Measurements from ENCODE around the gene ZFYVE28.

ZFYVE28 gene

DNA sequence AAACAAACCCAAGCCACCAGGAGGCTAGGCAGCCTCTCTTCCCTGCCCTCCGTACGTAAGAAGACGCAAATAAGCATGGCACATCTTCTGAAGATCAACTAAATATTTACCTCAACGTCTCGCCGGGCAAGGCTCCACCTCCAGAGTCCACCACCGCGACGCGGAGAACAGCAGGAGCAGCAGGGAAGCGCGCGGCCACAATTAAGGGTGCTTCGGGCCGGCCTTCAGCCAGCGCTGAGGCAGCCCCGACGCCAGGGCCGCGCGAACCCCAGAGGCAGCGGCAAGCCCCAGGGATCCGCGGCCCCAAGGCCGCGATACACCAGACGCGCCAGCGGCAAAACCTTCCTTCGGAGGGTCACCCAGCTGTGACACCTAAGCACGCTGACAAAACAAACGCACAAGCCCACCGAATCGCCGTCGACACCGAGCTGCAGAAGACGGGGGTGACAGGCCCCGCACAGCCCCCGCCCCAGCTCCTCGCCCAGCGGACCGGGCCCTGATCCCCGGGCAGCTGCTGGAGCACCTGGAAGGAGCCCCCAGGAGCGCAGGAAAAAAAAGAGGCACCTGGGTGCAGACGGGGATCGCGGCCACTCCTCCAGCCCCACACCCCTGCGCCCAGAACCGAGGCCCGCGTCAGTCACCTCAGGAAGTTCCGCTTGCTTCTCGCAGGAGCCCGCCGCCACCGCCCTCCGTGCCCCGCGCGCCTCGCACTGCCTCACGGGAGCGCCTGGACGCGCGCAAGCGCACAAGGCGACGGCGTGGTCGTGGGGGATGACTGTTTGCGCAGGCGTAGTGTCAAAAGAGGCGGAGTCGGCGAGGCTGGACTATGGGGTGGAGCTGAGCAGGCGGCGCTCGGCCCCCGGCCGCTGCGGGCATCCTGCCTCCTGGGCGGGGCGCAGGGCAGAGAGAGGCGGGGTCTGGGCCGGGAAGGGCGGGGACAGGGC, 176.8 kb downstream of the ZFYVE28 start, which contains the start of the genes HAUS3 and POLN:
Gene HAUS3 (minus strand): TSS at position 712 of the 944 bp plus-strand sequence. CDS start 1,175 bp downstream, outside the sequence.
Gene POLN (minus strand): TSS at position 712 of the 944 bp plus-strand sequence. CDS start 12,890 bp downstream, outside the sequence.
- TF ChIP-seq SIN3A (IDR thresholded peaks at IDR 0.05; ENCODE audit: borderline replicate concordance, insufficient read depth, low read length) (no peak; the same call in 1 of the 2 replicates), TAF1 (IDR thresholded peaks at IDR 0.05; ENCODE audit: borderline replicate concordance, insufficient read depth, low read length) (peak; percentile 67; the same call in 1 of the 2 replicates), POLR2AphosphoS5 (IDR thresholded peaks at IDR 0.05; ENCODE audit: low read depth, low read length) (peak; percentile 95)

DNA sequence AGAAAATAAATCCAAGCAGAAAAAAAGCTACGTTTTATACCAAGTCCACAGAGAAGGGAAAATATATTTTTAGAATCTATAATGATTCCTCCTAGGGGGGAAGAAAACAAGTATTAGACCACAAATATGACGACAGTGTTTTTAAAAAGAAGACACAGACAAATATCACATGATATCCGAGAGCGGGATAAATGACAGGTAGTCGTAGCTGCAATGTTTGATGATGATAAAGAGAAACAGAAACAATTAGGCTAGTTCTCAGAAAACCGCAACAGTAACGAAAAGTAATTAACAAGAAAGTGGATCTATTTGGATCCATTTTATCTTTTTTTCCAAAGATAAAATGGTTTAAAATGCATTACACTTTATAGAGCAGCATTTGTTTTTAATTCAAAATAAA, 177.4 kb downstream of the ZFYVE28 start:
- TF ChIP-seq SIN3A (IDR thresholded peaks at IDR 0.05; ENCODE audit: borderline replicate concordance, insufficient read depth, low read length) = no peak
- no peak for TF ChIP-seq POLR2AphosphoS5 (IDR thresholded peaks at IDR 0.05; ENCODE audit: low read depth, low read length)
- TF ChIP-seq REST (IDR thresholded peaks at IDR 0.05; ENCODE audit: insufficient read depth in 1 of 2, low read depth in 2 of 2, low read length in 2 of 2) = no peak
- TF ChIP-seq FOXP2 (optimal IDR thresholded peaks at IDR 0.05; ENCODE audit: borderline replicate concordance, extremely low read depth, extremely low read length, insufficient read depth) = no peak
- no peak for TF ChIP-seq TAF1 (IDR thresholded peaks at IDR 0.05; ENCODE audit: borderline replicate concordance, insufficient read depth, low read length)

- TF ChIP-seq FOXP2 (optimal IDR thresholded peaks at IDR 0.05; ENCODE audit: borderline replicate concordance, extremely low read depth, extremely low read length, insufficient read depth) (no peak), TAF1 (IDR thresholded peaks at IDR 0.05; ENCODE audit: borderline replicate concordance, insufficient read depth, low read length) (no peak), SIN3A (IDR thresholded peaks at IDR 0.05; ENCODE audit: borderline replicate concordance, insufficient read depth, low read length) (no peak), REST (IDR thresholded peaks at IDR 0.05; ENCODE audit: insufficient read depth in 1 of 2, low read depth in 2 of 2, low read length in 2 of 2) (no peak), POLR2AphosphoS5 (IDR thresholded peaks at IDR 0.05; ENCODE audit: low read depth, low read length) (no peak)
Observed at GRCh38 chr4:2236944-2237666, 181.3 kb downstream of the ZFYVE28 start.

DNA sequence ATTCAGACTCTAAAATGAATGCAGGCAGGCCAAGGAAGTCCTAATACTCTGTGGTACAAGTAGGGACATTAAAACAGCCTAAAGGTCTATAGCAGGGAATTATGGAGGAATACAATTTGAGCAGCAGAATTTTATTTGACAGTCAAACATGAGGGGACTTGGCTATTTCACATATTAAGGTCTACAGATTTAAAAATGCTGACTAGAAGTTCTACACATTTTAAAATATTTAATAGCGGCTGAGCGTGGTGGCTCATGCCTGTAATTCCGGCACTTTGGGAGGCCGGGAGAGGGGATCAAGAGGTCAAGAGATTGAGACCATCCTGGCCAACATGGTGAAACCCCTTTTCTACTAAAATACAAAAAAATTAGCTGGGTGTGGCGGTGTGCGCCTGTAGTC, 187.4 kb downstream of the ZFYVE28 start:
- no peak for TF ChIP-seq TAF1 (IDR thresholded peaks at IDR 0.05; ENCODE audit: borderline replicate concordance, insufficient read depth, low read length)
- TF ChIP-seq SIN3A (IDR thresholded peaks at IDR 0.05; ENCODE audit: borderline replicate concordance, insufficient read depth, low read length) = no peak

DNA sequence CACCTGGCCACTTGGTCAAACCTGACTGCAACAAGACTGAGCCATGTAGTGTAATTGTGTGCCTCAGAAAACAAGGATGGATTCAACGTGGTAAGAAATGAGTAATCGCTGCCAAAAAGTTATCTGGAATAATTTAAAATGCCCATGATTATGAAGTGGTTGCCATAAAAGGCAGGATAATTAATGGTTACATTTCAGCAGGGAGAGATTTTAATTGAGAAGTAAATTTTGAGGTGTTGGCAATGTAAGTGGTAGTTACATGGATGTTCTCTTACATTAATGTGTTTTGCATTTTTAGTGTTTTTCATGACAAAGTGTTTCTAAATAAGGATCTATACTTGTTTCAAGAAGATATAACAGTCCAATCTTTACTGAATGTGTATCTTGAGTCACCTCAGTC, 192.2 kb downstream of the ZFYVE28 start:
- no peak for TF ChIP-seq SIN3A (IDR thresholded peaks at IDR 0.05; ENCODE audit: borderline replicate concordance, insufficient read depth, low read length)
- TF ChIP-seq POLR2AphosphoS5 (IDR thresholded peaks at IDR 0.05; ENCODE audit: low read depth, low read length) = no peak

- TF ChIP-seq POLR2AphosphoS5 (IDR thresholded peaks at IDR 0.05; ENCODE audit: low read depth, low read length) = no peak
- no peak for TF ChIP-seq SIN3A (IDR thresholded peaks at IDR 0.05; ENCODE audit: borderline replicate concordance, insufficient read depth, low read length)
- TF ChIP-seq REST (IDR thresholded peaks at IDR 0.05; ENCODE audit: insufficient read depth in 1 of 2, low read depth in 2 of 2, low read length in 2 of 2) = no peak
- no peak for TF ChIP-seq FOXP2 (optimal IDR thresholded peaks at IDR 0.05; ENCODE audit: borderline replicate concordance, extremely low read depth, extremely low read length, insufficient read depth)
- no peak for TF ChIP-seq TAF1 (IDR thresholded peaks at IDR 0.05; ENCODE audit: borderline replicate concordance, insufficient read depth, low read length)
Observed at GRCh38 chr4:2222838-2223237, 195.6 kb downstream of the ZFYVE28 start.
